Activated gamma-delta T cell treated with anti-CD3 and anti-CD28 coated beads, Interleukin-2, amount 50 U/mL, for 16 hours (primary cell): ENCODE data around the gene GNG13.
"Not testable (repeated sequence)": the region's sequence is repeated elsewhere in the genome, so short reads cannot be mapped to it uniquely, and the experiment has no call there.

Source experiments
- DNase-seq: peaks from one replicate; pipeline ENCODE4 v3.0.0-alpha.2; 2020; ENCODE audit warnings: low read depth

The GNG13 gene

DNA sequence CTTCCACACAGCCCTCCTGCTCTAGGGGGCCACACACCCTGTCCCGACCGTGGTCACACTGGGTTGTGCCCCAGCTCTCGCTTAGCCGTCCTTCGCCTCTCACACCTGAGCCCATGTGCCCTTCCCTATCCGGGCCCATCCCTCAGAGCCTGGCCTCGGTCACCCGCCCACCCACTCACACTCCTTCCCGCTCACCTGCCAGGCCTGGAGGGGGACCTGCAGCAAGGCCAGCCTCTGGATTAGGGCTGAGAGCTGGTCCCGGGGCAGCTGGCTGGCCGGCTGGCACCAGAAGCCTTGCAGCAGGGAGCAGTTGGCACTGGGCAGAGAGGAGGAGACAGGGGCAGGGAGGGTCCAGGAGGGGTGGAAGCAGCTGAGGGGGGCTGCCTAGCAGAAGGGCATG lies 22.1 kb downstream of the GNG13 start:
- DNase-seq, result no peak

DNA sequence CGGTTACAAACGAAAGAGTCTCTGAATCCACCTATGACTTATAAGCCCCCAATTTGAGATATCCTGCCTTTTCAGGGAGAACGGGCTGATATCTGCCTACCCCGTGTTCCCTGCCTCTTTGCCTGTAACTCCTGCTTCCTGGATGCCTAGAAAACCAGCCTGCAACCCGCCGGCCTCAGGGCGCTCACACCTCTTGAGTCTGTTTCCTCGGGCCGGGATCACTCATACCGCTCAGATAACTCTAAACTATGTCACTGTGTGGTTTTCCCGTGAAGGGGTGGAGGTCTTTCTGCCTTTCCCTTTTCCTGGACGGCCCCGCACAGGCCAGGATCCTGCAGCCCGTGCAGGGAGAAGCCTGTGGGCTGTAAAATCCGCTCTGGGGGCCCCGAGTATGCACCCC lies 22.7 kb downstream of the GNG13 start:
- DNase-seq, result no peak

DNA sequence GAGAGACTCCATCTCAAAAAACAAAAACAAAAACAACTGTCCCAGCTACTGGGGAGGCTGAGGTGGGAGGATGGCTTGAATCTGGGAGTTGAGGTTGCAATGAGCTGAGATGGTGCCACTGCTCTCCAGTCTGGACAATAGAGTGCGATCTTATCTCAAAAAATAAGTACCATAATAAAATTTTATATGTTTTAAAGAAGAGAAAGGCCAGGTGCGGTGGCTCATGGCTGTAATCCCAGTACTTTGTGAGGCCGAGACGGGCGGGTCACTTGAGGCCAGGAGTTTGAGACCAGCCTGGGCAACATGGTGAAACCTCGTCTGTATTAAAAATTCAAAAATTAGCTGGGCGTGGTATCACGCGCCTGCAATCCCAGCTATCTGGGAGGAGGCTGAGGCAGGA lies 23.7 kb downstream of the GNG13 start:
- no peak for DNase-seq

DNA sequence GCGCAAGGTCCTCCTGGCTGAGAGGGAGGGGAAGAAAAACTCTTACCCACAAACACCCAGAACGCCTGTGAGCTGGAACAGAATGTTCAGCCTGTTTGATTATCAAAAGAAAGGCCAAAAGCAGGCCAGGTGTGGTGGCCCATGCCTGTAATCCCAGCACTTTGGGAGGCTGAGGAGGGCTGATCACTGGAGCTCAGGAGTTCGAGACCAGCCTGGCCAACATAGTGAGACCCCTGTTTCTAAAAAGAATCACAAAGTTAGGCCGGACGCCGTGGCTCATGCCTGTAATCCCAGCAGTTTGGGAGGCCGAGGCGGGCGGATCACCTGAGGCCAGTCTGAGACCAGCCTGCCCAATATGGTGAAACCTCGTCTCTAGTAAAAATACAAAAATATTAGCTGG lies 24.2 kb downstream of the GNG13 start:
- DNase-seq, result not testable (repeated sequence)

DNA sequence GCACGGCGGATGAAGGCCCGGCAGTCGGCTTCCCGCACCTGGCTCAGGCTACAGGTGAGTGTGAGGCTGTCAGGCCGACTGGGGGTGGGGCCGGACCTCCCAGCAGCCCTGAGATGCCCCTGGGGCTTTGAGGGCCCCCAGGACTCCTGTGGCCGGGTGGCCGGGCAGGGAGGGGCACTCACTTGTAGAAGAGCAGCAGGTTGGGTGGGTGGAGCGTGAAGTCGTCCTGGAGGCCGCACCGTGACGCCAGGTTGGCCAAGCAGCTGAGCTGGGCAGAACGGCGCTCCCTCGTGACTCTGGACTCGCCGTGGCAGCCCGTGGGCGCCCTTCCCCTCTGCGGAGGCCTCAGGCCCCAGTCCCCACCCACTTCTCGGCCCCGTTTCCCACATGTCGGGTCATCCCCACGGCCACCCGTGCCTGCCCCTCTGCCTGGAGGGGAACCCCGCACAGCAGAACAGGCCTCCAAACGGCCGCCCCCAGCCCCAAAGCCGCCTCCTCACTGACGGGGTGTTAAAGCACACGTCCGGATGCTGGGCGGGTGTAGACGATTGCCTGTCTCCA lies 25.2 kb downstream of the GNG13 start:
- DNase-seq, result no peak

DNA sequence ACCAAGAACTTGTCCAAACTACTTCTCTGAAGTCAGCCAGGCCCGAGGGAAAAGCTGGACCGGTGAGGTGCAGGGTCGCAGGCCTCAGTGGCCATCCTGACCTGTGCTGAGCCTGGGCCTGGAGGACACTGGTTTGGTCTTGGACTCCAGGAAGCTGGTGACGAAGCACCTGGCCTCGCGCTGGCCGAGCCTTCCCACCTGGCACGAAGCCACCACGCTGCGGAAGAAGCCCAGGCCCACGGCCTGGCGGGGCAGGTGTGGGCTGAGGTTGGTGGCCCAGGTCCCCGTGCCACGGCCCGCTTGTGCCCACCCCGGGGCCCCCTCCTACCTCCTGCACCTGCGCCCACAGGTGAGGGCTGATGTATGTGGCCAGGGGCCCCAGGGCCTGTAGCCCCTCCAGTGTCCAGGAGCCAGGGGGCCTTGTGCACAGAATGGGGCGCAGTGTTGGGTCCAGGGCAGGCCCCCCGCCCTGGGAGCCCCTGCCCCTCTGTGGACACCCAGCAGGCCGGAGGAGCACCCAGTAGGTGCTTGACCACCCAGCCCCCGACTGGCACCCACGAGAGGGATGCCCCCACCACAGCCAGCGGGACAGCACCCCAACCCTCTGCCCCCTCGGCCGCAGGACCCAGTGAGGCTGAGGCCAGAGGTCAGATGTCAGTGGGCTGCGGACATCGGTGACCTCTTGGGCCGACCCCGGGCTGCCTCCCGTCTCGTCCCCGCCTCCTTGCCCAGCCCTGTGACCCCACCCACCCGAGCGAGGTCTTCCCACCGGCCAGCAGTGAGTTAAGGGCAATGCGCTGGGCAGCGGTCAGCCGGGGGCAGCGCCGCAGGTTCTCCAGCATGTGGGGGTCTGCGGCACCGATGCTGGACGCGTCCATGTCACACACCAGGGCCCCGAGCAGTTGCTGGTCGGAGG lies 26.2 kb downstream of the GNG13 start:
- DNase-seq, result no peak

DNA sequence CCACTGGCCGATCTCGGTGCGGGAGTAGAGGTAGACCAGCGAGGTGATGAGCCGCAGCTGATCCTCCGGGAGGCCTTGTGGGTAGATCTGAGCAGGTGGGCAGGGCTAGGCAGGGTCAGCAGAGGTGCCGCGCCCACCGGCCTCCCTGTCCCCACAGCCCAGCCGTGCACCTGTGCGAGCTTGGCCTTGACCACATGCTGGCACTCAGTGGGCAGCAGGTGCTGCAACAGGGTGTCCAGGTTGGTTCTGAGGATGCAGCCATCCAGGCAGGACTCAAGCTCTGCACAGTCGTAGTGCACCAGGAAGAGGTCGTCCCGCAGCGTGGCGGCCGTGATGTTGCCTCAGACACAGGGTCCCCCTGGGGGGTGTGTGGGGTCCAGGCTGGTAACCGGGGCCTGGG lies 27.6 kb downstream of the GNG13 start:
- no peak for DNase-seq

DNA sequence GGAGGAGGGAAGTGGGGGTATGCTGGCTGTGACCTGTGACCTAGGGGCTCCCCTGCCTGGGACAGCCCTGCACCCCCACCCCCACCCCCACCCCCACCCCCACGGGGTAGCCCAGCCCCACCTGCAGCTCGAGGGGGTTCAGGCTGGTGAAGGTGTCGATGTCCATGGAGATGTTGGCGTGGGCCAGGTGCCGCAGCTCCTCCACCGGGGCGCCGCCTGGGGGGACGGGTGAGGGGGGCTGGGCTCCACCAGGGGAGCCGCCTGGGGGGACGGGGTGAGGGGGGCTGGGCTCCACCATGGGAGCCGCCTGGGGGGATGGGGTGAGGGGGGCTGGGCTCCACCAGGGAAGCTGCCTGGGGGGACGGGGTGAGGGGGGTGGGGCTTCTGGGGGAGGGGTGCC lies 30.1 kb downstream of the GNG13 start:
- DNase-seq, result no peak

DNA sequence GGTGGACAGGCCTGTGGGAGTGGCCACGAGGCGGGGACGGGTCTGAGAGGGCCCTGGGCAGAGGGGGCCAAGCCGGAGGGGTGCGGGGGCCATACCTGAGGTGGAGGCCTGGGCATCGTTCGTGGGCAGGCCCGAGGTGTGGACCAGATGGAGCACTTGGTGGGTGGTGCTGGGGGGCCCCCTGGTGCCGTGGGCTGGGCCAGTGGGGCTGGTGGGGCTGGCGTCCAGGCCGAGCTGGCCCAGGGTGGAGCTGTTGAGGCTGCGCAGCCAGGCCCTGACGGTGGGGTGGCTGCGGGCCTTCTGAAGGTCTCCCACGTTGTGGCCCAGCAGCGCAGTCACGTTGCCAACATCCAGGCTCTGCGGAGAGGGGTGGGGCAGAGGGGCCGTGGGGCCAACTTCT lies 30.6 kb downstream of the GNG13 start:
- DNase-seq, result no peak

DNA sequence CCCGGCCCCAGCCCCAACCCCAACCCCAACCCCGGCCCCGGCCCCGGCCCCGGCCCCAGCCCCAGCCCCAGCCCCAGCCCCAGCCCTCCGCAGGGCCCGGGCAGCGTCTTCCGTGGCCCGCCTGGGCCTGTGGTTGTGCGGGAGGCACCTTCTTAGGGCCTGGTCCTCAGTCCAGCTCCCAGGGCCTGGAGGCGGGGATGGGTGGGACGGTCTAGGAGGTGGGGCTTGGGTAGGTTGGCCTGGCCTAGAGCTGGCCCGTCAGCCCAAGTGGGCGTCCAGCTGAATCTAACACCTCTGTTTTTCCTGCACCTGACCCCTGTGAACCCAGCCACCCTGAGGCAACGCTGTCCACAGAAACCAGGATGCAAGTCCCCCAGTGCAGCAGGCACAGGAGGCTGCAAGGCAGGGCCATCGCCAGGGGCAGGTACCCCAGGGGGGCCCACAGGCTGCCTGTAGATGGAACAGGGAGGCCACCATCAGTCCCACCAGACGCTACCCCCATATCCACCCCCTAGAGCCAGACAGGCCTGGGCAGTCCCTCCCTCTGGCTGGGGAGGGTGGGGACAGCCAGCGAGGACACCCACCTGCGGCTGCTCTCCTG lies 31.2 kb downstream of the GNG13 start:
- no peak for DNase-seq

DNA sequence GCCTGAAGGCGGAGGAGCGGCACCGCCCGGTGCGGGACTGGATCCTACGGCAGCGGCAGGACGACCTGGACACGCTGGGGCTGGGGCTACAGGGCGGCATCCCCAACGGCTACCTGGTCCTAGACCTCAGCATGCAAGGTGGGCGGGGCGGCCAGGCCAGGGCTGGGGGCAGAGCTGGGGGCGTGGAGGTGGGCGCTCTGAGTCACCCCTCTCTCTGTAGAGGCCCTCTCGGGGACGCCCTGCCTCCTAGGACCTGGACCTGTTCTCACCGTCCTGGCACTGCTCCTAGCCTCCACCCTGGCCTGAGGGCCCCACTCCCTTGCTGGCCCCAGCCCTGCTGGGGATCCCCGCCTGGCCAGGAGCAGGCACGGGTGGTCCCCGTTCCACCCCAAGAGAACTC lies 32.1 kb downstream of the GNG13 start:
- DNase-seq, result no peak

DNA sequence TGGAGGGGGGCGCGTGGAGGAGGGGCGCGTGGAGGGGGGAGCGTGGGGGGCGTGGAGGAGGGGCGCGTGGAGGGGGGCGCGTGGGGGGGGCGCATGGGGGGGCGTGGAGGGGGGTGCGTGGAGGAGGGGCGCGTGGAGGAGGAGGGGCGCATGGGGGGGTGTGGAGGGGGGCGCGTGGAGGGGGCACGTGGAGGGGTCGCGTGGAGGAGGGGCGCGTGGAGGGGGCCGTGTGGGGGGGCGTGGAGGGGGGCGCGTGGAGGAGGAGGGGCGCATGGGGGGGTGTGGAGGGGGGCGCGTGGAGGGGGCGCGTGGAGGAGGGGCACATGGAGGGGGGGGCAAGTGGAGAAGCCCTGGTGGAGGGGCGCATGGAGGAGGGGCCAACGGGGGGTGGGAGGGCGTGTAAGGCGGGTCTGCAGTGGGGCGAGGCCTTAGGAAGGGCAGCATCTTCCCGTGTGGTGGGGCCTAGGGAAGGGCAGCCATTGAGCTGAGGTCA lies 32.7 kb downstream of the GNG13 start:
- DNase-seq, result no peak

DNA sequence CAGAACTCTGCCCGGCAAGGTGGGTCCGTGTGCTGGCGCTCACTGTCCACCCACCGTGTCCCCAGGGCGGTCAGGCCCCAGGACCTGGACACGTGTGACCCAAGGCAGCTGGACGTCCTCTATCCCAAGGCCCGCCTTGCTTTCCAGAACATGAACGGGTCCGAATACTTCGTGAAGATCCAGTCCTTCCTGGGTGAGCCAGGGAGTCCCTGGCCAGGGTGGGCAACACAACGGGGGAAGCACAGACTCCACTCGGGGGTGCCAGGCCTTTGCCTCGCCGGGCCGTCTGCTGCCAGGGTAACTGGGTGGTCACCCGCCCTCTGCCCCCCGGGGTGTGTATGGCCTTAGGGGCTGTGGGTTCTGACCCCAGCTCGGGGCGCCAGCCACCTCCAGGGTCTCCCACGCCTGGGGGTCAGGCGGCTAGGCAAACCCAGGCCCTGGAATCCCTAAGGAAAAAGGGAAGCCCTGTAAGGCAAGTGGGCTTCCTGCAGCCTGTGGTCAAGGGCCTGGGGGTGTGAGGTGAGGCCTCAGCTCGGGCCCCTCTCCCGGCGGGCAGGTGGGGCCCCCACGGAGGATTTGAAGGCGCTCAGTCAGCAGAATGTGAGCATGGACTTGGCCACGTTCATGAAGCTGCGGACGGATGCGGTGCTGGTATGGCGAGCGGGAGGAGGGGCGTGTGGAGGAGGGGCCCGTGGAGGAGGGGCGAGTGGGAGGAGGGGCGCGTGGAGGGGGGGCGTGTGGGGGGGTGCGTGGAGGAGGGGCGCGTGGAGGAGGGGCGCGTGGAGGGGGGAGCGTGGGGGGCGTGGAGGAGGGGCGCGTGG lies 33.5 kb downstream of the GNG13 start:
- no peak for DNase-seq

DNA sequence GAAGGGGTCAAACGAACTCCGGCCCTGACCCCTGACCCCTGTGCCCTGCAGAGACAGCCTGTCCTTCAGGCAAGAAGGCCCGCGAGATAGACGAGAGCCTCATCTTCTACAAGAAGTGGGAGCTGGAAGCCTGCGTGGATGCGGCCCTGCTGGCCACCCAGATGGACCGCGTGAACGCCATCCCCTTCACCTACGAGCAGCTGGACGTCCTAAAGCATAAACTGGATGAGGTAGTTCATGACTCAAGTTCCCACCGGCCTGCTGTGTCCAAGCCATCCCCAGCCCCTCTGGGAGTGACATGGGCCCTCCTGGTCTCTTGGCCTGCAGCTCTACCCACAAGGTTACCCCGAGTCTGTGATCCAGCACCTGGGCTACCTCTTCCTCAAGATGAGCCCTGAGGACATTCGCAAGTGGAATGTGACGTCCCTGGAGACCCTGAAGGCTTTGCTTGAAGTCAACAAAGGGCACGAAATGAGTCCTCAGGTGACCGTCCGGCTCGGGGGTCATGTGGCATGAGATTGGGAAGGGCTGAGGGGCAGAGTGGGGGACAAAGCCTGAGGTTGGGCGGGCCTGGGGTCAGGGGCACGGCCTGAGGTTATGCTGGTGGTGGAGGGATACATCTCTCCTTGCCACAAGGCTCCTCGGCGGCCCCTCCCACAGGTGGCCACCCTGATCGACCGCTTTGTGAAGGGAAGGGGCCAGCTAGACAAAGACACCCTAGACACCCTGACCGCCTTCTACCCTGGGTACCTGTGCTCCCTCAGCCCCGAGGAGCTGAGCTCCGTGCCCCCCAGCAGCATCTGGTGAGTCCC lies 34.3 kb downstream of the GNG13 start:
- no peak for DNase-seq

DNA sequence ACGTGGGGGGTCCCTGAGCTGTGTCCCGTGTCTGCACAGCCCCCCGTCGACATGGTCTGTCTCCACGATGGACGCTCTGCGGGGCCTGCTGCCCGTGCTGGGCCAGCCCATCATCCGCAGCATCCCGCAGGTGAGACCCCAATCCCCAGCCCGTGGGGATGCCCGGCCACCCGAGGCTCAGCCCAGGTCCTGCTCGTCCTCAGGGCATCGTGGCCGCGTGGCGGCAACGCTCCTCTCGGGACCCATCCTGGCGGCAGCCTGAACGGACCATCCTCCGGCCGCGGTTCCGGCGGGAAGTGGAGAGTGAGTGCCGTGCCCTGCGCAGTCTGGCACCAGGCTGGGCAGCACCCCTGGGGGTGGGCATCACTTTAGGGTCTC lies 35.1 kb downstream of the GNG13 start:
- no peak for DNase-seq

DNA sequence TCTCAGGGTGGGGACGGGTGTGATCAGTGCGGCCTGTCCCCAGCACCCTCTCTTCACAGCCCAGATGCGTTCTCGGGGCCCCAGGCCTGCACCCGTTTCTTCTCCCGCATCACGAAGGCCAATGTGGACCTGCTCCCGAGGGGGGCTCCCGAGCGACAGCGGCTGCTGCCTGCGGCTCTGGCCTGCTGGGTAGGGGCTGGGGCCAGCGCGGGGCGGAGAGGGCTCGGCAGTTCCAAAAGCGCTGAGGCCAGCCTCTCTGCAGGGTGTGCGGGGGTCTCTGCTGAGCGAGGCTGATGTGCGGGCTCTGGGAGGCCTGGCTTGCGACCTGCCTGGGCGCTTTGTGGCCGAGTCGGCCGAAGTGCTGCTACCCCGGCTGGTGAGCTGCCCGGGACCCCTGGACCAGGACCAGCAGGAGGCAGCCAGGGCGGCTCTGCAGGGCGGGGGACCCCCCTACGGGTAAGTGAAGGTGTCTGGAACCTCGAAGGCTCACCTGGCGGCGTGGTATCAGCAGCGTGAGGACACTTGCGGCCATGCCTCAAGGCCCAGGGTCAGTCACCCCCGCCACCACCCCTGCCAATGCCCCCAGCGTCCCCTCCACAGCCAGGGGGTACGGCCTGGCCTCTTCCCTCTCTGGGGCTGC lies 35.6 kb downstream of the GNG13 start:
- no peak for DNase-seq

DNA sequence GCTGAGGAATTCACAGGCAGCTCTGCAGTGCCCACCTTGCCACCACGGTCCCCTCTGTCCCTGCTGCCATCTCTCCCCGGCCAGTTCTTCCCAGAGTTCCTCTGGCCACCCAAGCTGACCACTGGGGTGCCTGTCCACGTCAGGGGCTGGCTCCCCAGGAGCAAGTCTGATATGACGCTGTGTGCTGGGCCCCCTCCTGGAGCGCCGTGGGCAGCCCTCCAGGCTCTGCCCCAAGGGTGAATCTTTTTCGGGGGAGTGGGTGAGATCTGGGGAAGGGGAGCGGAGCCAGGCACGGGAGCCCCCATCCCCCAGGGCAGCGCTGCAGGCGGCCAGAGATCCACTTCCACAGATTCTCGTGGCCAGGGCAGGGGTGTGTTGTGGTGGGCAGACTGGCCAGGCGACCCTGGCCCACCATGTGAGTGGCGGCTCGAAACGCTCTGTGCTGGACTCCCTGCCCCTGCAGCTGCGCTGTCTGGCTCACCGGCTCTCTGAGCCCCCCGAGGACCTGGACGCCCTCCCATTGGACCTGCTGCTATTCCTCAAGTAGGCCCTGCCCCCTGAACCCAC lies 36.3 kb downstream of the GNG13 start:
- DNase-seq, result no peak

DNA sequence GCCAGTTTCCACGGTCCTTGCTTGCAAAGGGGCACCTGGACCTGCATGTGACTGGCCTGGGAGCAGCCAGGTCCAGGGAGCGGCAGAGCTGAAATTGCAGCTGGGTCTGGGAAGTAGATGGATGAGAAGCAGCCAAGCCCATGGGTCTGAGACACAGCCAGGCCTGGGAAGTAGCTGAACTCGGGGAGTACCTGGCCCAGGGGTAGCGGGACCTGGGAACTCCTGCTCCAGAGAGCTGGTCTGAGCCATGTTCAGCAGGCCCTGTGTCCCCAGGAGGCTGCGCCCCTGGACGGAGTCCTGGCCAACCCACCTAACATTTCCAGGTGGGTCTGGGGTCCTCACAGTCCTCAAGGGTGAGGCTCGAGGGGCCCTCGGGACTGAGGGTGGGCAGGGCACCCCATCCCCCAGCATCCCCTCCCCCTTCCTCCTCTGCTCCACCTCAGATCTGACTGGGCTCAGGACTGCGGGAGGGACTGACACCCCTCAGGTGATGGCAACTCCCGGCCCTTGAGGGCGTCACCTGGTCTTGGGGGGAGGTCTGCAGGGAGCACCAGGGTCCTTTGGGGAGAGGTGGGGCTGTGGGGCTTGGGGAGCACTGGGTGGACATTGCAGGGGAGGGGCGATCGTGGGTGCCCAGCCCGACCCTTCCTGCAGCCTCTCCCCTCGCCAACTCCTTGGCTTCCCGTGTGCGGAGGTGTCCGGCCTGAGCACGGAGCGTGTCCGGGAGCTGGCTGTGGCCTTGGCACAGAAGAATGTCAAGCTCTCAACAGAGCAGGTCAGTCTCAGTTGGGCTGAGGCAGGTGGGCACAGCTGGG lies 37.0 kb downstream of the GNG13 start:
- DNase-seq, result no peak

DNA sequence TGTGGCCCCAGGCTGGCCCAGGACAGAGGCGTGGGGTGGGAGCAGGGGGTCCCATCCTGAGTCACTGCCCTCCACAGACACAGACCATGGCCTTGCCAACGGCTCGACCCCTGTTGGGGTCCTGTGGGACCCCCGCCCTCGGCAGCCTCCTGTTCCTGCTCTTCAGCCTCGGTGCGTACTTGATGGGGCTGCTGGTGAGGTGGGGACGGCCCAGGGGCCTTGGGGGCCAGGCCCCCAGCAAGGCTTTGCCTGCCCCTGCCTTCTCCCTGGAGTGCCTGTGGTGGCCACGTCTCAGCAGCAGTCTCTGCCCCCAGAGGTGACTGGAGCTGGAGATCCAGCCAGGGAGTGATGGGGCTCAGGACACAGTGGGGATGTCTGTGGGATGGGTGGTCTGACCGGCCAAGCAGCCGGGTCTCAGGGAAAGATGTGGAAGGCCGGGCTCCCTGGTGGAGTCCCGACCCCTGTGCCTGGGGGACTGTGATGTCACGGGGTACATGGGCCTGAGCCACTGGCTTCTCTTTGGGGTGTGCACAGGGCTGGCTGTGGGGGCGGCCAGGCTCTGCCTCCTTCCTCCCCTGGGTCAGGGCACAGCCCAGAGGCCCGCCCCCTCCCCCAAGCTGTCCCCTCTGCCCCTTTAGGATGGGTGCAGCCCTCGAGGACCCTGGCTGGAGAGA lies 37.8 kb downstream of the GNG13 start:
- no peak for DNase-seq
